Renal cortical epithelial cell (primary cell): Measurements from ENCODE around the gene PLPPR4. TPM values are rescaled to one million over a fixed set of nuclear protein-coding genes. Genes with fewer than 3 reads are reported as not detected.
"Not testable (repeated sequence)": the region's sequence is repeated elsewhere in the genome, so short reads cannot be mapped to it uniquely, and the experiment has no call there.

Experiments used
- DNase-seq: peaks from one replicate; pipeline ENCODE4 v3.0.0-alpha.2; 2011; ENCODE audit warnings: low read depth
- total RNA-seq: library from RNA; depleted of rRNA; stranded (reverse); fragments of >200 nt; gene quantifications from 2 replicates; pipeline ENCODE4 v1.2.3, GENCODE V29; 2014

The PLPPR4 gene
- total RNA-seq, 1 donor from 2014 or later: not detected

GRCh38 chr1:99269321-99269720 is 5.0 kb downstream of the PLPPR4 start:
- no peak for DNase-seq

GRCh38 chr1:99270646-99271045 is 6.4 kb downstream of the PLPPR4 start:
- DNase-seq: no peak

- no peak for DNase-seq
These were observed 7.0 kb downstream of the PLPPR4 start for GRCh38 chr1:99271249-99271648.

- no peak for DNase-seq
These were observed 12.8 kb downstream of the PLPPR4 start for GRCh38 chr1:99277066-99277465.

DNA sequence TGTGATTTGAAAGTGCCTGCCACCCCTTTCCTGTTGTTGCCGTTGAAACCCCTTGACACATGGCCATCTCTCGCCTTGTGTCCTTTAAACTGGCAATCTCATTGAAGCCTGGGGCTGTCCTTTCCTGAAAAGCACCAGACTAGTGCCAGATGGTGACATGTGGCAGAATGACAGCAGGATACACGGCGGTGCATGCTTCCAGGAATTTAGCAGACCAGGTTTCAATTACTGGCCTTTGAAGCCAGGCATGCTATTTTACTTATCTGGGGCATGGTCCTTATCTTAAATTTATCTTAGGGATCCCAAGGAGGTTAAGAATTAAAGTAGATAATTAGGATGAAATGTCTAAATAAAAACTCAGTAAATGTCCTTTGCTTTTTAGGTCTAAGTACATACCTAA is 15.2 kb downstream of the PLPPR4 start:
- DNase-seq: no peak

DNA sequence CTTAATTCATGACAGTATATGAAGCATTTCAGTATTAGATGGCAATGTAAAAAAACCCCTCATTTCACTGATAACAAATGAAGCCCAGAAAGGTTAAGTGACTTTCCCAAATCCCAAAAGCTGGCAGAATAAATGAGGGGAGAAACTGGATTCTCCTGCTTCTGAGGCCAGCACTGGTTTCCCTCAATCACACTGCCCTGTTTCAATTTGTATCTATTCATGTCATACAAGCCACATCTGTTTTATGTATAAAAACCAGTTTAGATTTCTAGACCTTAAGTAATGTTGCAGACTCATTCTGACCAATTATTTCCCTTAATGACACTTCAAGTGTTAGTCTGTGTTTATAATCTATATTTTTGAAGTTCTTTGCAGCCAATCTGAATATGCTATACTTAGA is 16.8 kb downstream of the PLPPR4 start:
- no peak for DNase-seq

GRCh38 chr1:99282536-99282935 is 18.2 kb downstream of the PLPPR4 start:
- no peak for DNase-seq

GRCh38 chr1:99283521-99283920 is 19.2 kb downstream of the PLPPR4 start:
- not testable (repeated sequence) for DNase-seq

DNA sequence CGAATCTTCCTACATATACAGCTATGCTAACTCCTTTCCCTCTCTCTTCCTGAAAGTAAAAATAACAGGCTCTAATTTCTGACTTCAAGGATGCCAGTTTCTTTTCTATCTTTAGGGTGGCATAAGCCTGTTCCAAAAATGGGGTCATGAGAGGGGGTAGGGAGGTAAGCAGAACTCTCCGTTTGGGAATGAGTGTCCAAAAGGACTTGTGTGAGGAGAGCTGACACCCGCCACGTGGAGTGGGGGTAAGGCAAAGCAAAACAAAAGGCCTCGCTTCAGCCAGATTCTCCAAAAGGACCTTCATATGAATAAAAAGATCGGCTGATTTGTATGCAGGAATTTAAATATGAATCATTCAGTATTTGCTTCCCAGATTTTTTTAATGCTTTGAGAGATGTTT is 28.6 kb downstream of the PLPPR4 start:
- no peak for DNase-seq

- no peak for DNase-seq
These were observed 33.6 kb downstream of the PLPPR4 start for GRCh38 chr1:99297923-99298322.

- no peak for DNase-seq
These were observed 40.5 kb downstream of the PLPPR4 start for GRCh38 chr1:99304725-99305282.

DNA sequence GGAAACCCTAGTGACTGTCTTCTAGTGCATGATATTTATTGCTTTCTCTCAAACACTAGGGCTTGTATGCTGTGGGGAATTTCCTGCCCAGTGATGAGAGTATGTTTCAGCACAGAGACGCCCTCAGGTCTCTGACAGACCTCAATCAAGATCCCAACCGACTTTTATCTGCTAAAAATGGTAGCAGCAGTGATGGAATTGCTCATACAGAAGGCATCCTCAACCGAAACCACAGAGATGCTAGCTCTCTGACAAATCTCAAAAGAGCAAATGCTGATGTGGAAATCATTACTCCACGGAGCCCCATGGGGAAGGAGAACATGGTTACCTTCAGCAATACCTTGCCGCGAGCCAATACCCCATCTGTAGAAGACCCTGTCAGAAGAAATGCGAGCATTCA is 41.3 kb downstream of the PLPPR4 start:
- DNase-seq: no peak

DNA sequence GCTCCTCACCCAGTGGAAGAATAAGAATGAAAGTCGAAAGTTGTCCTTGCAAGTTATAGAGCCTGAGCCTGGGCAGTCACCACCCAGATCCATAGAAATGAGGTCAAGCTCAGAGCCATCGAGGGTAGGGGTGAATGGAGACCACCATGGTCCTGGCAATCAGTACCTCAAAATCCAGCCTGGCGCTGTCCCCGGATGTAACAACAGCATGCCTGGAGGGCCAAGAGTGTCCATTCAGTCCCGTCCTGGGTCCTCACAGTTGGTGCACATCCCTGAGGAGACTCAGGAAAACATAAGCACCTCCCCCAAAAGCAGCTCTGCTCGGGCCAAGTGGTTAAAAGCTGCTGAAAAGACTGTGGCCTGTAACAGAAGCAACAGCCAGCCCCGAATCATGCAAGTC is 41.8 kb downstream of the PLPPR4 start:
- DNase-seq: no peak

GRCh38 chr1:99306644-99307043 is 42.4 kb downstream of the PLPPR4 start:
- no peak for DNase-seq

GRCh38 chr1:99315305-99315704 is 51.0 kb downstream of the PLPPR4 start:
- peak; percentile 2 for DNase-seq

- no peak for DNase-seq
These were observed 62.1 kb downstream of the PLPPR4 start for GRCh38 chr1:99326215-99326949.

DNA sequence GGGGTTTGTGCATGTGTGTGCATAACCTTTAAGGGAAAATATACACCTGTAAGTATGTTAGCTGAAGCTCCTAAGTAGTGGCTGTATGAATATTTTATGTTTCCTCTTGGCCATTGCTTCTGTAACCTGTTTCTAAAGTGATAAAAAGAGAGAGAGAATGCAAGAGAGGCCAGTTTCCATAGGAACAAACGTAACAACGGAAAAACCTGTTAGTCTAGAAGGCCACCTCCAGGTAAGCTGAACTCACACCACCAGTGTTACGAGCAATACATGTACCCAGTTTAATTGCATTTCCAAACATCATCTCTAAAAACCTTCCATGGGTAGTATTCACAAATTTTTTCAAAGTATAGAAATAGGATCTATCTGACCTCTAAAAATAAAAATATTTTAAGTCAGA is 63.1 kb downstream of the PLPPR4 start:
- peak; percentile 17 for DNase-seq

DNA sequence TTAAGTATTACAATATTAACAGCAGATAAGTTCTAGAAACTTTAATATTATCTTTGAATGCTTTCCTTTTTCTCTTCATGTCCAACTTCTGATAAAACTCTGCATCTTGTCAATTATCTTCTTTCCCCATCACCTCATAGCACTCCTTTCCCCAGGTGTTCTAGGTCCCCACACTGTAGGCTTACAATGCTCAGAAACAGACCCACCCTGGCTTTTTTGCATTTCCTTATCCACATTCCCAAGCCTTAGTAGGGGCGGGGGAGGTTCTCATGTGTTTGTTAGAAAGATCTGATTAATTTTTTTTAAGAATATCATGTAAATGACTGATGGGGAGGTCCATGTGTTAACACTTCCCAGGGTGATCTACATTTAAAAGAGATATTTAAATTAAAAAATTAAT is 63.9 kb downstream of the PLPPR4 start:
- no peak for DNase-seq

- no peak for DNase-seq
These were observed 66.8 kb downstream of the PLPPR4 start for GRCh38 chr1:99331083-99331482.

GRCh38 chr1:99331636-99332035 is 67.3 kb downstream of the PLPPR4 start:
- no peak for DNase-seq

DNA sequence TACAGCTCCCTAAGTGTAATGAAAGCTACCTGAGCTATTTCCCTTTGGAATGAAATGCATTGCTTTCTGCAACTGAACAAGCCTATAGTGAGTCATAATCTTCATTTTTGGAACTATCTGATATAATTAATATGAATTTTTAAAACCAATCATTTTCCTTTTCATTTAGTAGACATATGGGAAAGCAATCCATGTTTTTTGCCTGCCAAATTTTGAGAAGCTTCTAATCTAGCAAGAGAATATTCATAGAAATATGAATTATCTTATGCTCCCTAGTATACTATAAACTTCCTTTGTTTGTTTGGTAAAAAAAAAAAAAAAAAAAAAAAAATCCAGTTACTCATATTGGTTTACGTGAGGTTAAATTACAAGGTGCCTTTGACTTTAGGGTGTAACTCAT is 68.3 kb downstream of the PLPPR4 start:
- no peak for DNase-seq

DNA sequence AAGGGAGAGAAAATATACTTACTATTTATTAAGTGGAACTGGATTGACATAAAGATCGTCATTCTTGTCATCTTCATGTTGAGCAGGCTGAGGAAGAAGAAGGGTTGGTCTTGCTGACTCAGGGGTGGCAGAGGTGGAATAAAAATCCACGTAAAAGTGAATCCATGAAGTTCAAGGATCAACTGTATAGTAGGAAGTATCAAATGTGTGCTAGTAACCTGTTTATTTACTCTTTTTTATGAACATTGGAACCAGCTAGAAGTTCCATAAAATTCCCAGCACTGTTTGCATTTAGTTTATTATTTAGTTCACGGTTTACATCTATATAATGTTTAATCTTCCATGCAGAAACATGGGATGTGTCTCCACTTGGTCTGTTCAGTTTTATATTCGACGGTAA is 70.7 kb downstream of the PLPPR4 start:
- DNase-seq: no peak

GRCh38 chr1:99347041-99347684 is 82.9 kb downstream of the PLPPR4 start:
- DNase-seq: no peak
